Endothelial cell (in vitro differentiated cells): ENCODE data around the gene NECTIN2. TPM values are rescaled to one million over a fixed set of nuclear protein-coding genes. Genes with fewer than 3 reads are reported as not detected.
A peak's percentile ranks its signal among the peaks of the same experiment; 100 is the strongest.
"Not testable (repeated sequence)": the region's sequence is repeated elsewhere in the genome, so short reads cannot be mapped to it uniquely, and the experiment has no call there.

Experiments
- DNase-seq: peaks from one replicate; pipeline ENCODE4 v3.0.0; 2021; ENCODE audit warnings: low spot score
- H3K27ac Mint-ChIP-seq: one replicate; pipeline ENCODE4 v1.8.0; 2021; ENCODE audit warnings: mixed read lengths, inconsistent platforms; ENCODE audit not compliant: unreplicated experiment
- H3K27me3 Mint-ChIP-seq: one replicate; pipeline ENCODE4 v1.8.0; 2021; ENCODE audit warnings: mild to moderate bottlenecking, moderate library complexity, mixed read lengths, inconsistent platforms; ENCODE audit not compliant: unreplicated experiment
- H3K36me3 Mint-ChIP-seq: one replicate; pipeline ENCODE4 v1.8.0; 2021; ENCODE audit warnings: mild to moderate bottlenecking, low read depth, mixed read lengths, inconsistent platforms; ENCODE audit not compliant: unreplicated experiment
- H3K4me1 Mint-ChIP-seq: one replicate; pipeline ENCODE4 v1.8.0; 2021; ENCODE audit warnings: mild to moderate bottlenecking, mixed read lengths, inconsistent platforms; ENCODE audit not compliant: unreplicated experiment
- H3K4me3 Mint-ChIP-seq: one replicate; pipeline ENCODE4 v1.8.0; 2021; ENCODE audit warnings: mild to moderate bottlenecking, mixed read lengths, inconsistent platforms; ENCODE audit not compliant: unreplicated experiment
- H3K9me3 Mint-ChIP-seq: one replicate; pipeline ENCODE4 v1.8.0; 2021; ENCODE audit warnings: mixed read lengths, inconsistent platforms; ENCODE audit not compliant: unreplicated experiment
- CTCF ChIP-seq: fragments of 200-600 bp; sonication (generic); IDR thresholded peaks from one replicate; pipeline ENCODE4 v1.5.0; 2021; ENCODE audit warnings: antibody characterized with exemption; ENCODE audit not compliant: unreplicated experiment
- total RNA-seq: library from RNA; stranded (reverse); fragmentation: NEBNext Ultra II Directional; extraction: Animal tissue kit (Norgen Biotek cat#: 25700); gene quantifications from one replicate; pipeline ENCODE4 v1.2.1, GENCODE V29; 2021; ENCODE audit not compliant: unreplicated experiment

Gene NECTIN2
- total RNA-seq, 1 donor from 2014 or later = 342 TPM

DNA sequence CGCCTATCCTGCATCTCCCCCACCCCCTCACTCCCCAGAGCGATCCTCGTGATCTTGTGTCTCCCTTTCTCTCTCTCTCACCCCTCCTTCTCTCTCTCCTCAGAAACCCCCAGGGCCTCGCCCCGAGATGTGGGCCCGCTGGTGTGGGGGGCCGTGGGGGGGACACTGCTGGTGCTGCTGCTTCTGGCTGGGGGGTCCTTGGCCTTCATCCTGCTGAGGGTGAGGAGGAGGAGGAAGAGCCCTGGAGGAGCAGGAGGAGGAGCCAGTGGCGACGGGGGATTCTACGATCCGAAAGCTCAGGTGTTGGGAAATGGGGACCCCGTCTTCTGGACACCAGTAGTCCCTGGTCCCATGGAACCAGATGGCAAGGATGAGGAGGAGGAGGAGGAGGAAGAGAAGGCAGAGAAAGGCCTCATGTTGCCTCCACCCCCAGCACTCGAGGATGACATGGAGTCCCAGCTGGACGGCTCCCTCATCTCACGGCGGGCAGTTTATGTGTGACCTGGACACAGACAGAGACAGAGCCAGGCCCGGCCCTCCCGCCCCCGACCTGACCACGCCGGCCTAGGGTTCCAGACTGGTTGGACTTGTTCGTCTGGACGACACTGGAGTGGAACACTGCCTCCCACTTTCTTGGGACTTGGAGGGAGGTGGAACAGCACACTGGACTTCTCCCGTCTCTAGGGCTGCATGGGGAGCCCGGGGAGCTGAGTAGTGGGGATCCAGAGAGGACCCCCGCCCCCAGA lies 32.2 kb downstream of the NECTIN2 start:
- Mint-ChIP-seq H3K4me1 (peaks cover 38% of the 10 kb centered on the region), H3K27ac (peak overlapping the region; percentile 85), H3K9me3 (no peaks in the 10 kb centered on the region), H3K4me3 (peak overlapping the region; percentile 31), H3K36me3 (peaks cover 49% of the 10 kb centered on the region), H3K27me3 (peaks cover 26% of the 10 kb centered on the region)
- no peak for DNase-seq
- TF ChIP-seq CTCF = no peak

GRCh38 chr19:44879309-44880065 lies 33.4 kb downstream of the NECTIN2 start:
- no peak for DNase-seq
- Mint-ChIP-seq H3K4me3 (peak overlapping the region; percentile 60), H3K4me1 (peaks cover 34% of the 10 kb centered on the region), H3K9me3 (no peaks in the 10 kb centered on the region), H3K27me3 (peaks cover 17% of the 10 kb centered on the region), H3K36me3 (peaks cover 45% of the 10 kb centered on the region), H3K27ac (peak overlapping the region; percentile 63)
- TF ChIP-seq CTCF = no peak

- peaks cover 18% of the 10 kb centered on the region for H3K27me3 Mint-ChIP-seq
- H3K4me1 Mint-ChIP-seq = peaks cover 15% of the 10 kb centered on the region
- peaks cover 30% of the 10 kb centered on the region for H3K36me3 Mint-ChIP-seq
- peak overlapping the region; percentile 84 for H3K4me3 Mint-ChIP-seq
- no peak for TF ChIP-seq CTCF
- no peaks in the 10 kb centered on the region for H3K9me3 Mint-ChIP-seq
- peak overlapping the region; percentile 85 for H3K27ac Mint-ChIP-seq
- DNase-seq = no peak
Measured at GRCh38 chr19:44882063-44882462, 36.0 kb downstream of the NECTIN2 start.

GRCh38 chr19:44882619-44883397 lies 36.7 kb downstream of the NECTIN2 start:
- not testable (repeated sequence) for H3K9me3 Mint-ChIP-seq, H3K27ac Mint-ChIP-seq, H3K4me3 Mint-ChIP-seq, DNase-seq
- Mint-ChIP-seq H3K4me1 (peaks cover 11% of the 10 kb centered on the region), H3K36me3 (peaks cover 34% of the 10 kb centered on the region), H3K27me3 (peaks cover 18% of the 10 kb centered on the region)

GRCh38 chr19:44883922-44884321 lies 37.8 kb downstream of the NECTIN2 start:
- DNase-seq = no peak
- H3K27me3 Mint-ChIP-seq = peaks cover 14% of the 10 kb centered on the region
- no peak overlapping the region for H3K27ac Mint-ChIP-seq
- H3K4me1 Mint-ChIP-seq = peaks cover 8% of the 10 kb centered on the region
- no peaks in the 10 kb centered on the region for H3K9me3 Mint-ChIP-seq
- no peak for TF ChIP-seq CTCF
- peaks cover 33% of the 10 kb centered on the region for H3K36me3 Mint-ChIP-seq
- H3K4me3 Mint-ChIP-seq = no peak overlapping the region
